ENCODE measurements around the gene SCPEP1.

Gene SCPEP1

DNA sequence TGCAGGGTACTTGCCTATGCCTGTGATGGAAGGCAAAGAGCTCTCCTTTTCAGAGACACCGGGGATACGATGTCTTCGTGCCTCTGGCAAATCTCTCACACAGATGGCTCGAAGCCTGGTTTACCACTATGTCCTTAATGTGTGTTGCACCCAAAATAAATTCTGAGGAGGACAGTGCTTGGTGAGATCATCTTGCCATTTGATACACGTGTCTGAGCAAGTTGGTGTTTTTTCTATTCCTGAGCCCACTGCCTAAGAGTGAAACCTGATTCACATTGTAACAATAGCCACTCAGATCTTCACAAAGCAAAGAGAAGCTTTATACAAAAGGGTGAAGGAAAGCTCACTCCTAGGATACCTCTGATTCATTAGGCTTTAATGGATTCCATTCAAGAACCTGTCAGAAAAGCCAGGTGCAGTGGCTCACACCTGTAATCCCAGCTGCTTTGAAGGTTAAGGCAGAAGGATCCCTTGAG is 74.0 kb downstream of the SCPEP1 start:
- no peak overlapping the region for H3K4me3 ChIP-seq (ENCODE audit: low read length)
- DNase-seq (ENCODE audit: low read depth) = no peak
- no peak for TF ChIP-seq CTCF (conservative IDR thresholded peaks at IDR 0.05; ENCODE audit: low read depth, low read length)
